Measurements from ENCODE around the gene LRMDA.

LRMDA gene

DNA sequence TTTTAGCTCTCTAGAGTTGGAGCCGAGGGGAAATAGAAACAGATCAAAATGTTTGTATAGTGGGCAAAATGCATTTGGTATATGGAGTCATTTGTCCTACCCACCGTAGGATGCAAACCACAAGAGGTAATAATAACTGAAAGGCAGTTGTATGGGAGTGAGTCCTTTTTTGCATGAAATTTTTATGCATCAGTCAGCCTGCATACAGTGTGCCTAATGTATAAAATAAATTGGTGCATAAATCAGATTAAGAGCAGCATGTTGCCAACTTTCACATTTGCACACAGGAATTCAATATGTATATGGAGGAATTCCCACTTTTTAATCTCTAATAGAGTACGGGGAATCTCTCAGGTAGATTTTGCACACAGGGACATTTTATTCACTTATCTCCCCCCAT, 262.8 kb downstream of the LRMDA start:
- no peaks in the 10 kb centered on the region for H3K9me3 ChIP-seq (ENCODE audit: insufficient read depth, low read length, severe bottlenecking)
- ATAC-seq (ENCODE audit: insufficient read depth, low read depth) (no peak), DNase-seq (no peak)
- H3K27me3 ChIP-seq (ENCODE audit: insufficient read depth, low read length, poor library complexity): peaks cover 3% of the 10 kb centered on the region
- H3K4me3 ChIP-seq (ENCODE audit: low read depth in 1 of 2, low read length in 2 of 2): no peak overlapping the region
- H4K20me1 ChIP-seq (ENCODE audit: insufficient read depth, low read length): no peaks in the 10 kb centered on the region
- no peak for TF ChIP-seq EZH2 (IDR thresholded peaks at IDR 0.05; ENCODE audit: borderline replicate concordance, low read depth, low read length, severe bottlenecking)
- TF ChIP-seq, protein P1, sequence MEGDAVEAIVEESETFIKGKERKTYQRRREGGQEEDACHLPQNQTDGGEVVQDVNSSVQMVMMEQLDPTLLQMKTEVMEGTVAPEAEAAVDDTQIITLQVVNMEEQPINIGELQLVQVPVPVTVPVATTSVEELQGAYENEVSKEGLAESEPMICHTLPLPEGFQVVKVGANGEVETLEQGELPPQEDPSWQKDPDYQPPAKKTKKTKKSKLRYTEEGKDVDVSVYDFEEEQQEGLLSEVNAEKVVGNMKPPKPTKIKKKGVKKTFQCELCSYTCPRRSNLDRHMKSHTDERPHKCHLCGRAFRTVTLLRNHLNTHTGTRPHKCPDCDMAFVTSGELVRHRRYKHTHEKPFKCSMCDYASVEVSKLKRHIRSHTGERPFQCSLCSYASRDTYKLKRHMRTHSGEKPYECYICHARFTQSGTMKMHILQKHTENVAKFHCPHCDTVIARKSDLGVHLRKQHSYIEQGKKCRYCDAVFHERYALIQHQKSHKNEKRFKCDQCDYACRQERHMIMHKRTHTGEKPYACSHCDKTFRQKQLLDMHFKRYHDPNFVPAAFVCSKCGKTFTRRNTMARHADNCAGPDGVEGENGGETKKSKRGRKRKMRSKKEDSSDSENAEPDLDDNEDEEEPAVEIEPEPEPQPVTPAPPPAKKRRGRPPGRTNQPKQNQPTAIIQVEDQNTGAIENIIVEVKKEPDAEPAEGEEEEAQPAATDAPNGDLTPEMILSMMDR (IDR thresholded peaks at IDR 0.05; ENCODE audit: borderline replicate concordance, extremely low read depth, low read length, poor library complexity, severe bottlenecking): no peak
- no peak overlapping the region for H3K27ac ChIP-seq (ENCODE audit: low read length)
- H3K79me2 ChIP-seq (ENCODE audit: insufficient read depth, low read length): no peaks in the 10 kb centered on the region
- no peaks in the 10 kb centered on the region for H3K4me1 ChIP-seq (ENCODE audit: insufficient read depth, low read length)
- H2AFZ ChIP-seq (ENCODE audit: low read depth, low read length): no peak overlapping the region
- no peak overlapping the region for H3K4me2 ChIP-seq (ENCODE audit: insufficient read depth, low read length)
- no peak overlapping the region for H3K9ac ChIP-seq (ENCODE audit: low read depth, low read length)
- no peaks in the 10 kb centered on the region for H3K36me3 ChIP-seq (ENCODE audit: insufficient read depth, low read length)

- Histone ChIP-seq H3K9ac (ENCODE audit: low read depth, low read length) (no peak overlapping the region), H3K4me1 (ENCODE audit: insufficient read depth, low read length) (no peaks in the 10 kb centered on the region), H3K4me3 (ENCODE audit: low read depth in 1 of 2, low read length in 2 of 2) (no peak overlapping the region), H3K79me2 (ENCODE audit: insufficient read depth, low read length) (no peaks in the 10 kb centered on the region), H3K27me3 (ENCODE audit: insufficient read depth, low read length, poor library complexity) (peaks cover 3% of the 10 kb centered on the region), H3K9me3 (ENCODE audit: insufficient read depth, low read length, severe bottlenecking) (no peaks in the 10 kb centered on the region), H3K27ac (ENCODE audit: low read length) (no peak overlapping the region), H4K20me1 (ENCODE audit: insufficient read depth, low read length) (no peaks in the 10 kb centered on the region), H2AFZ (ENCODE audit: low read depth, low read length) (no peak overlapping the region), H3K36me3 (ENCODE audit: insufficient read depth, low read length) (no peaks in the 10 kb centered on the region), H3K4me2 (ENCODE audit: insufficient read depth, low read length) (no peak overlapping the region)
- no peak for ATAC-seq (ENCODE audit: insufficient read depth, low read depth)
- no peak for DNase-seq
- TF ChIP-seq, protein P1 (IDR thresholded peaks at IDR 0.05; ENCODE audit: borderline replicate concordance, extremely low read depth, low read length, poor library complexity, severe bottlenecking): no peak
- TF ChIP-seq EZH2 (IDR thresholded peaks at IDR 0.05; ENCODE audit: borderline replicate concordance, low read depth, low read length, severe bottlenecking): no peak
These were observed 263.4 kb downstream of the LRMDA start for GRCh38 chr10:75694790-75695189.

DNA sequence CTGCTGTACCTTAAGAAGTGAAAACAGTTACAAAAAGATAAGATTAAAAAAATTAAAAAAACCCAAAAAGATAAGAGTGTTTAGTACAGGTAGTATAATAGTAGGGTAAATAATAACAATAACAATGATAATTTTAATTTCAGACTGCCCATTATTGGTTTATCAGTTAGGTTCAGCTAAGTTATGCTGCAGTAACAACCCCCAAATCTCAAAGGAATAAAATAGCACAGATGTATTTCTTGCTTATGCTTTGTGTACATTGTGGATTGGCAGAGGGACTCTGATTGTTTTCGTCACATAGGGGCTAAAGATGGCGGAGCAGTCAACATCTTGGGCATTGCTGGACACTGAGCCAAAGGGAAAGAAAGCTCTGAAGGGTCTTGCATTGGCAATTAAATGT, 264.6 kb downstream of the LRMDA start:
- Histone ChIP-seq H3K27ac (ENCODE audit: low read length) (no peak overlapping the region), H3K36me3 (ENCODE audit: insufficient read depth, low read length) (no peaks in the 10 kb centered on the region), H3K4me1 (ENCODE audit: insufficient read depth, low read length) (no peaks in the 10 kb centered on the region), H3K4me2 (ENCODE audit: insufficient read depth, low read length) (no peak overlapping the region), H3K9me3 (ENCODE audit: insufficient read depth, low read length, severe bottlenecking) (no peaks in the 10 kb centered on the region), H3K4me3 (ENCODE audit: low read depth in 1 of 2, low read length in 2 of 2) (no peak overlapping the region), H4K20me1 (ENCODE audit: insufficient read depth, low read length) (no peaks in the 10 kb centered on the region), H2AFZ (ENCODE audit: low read depth, low read length) (no peak overlapping the region), H3K27me3 (ENCODE audit: insufficient read depth, low read length, poor library complexity) (peaks cover 3% of the 10 kb centered on the region), H3K79me2 (ENCODE audit: insufficient read depth, low read length) (no peaks in the 10 kb centered on the region), H3K9ac (ENCODE audit: low read depth, low read length) (no peak overlapping the region)
- ATAC-seq (ENCODE audit: insufficient read depth, low read depth) (no peak), DNase-seq (no peak)
- TF ChIP-seq, protein P1 (IDR thresholded peaks at IDR 0.05; ENCODE audit: borderline replicate concordance, extremely low read depth, low read length, poor library complexity, severe bottlenecking): no peak

GRCh38 chr10:75696536-75696935, 265.1 kb downstream of the LRMDA start:
- ATAC-seq (ENCODE audit: insufficient read depth, low read depth): no peak
- Histone ChIP-seq H3K4me2 (ENCODE audit: insufficient read depth, low read length) (no peak overlapping the region), H2AFZ (ENCODE audit: low read depth, low read length) (no peak overlapping the region), H3K9me3 (ENCODE audit: insufficient read depth, low read length, severe bottlenecking) (no peaks in the 10 kb centered on the region), H3K27ac (ENCODE audit: low read length) (no peak overlapping the region), H3K27me3 (ENCODE audit: insufficient read depth, low read length, poor library complexity) (peaks cover 3% of the 10 kb centered on the region), H3K36me3 (ENCODE audit: insufficient read depth, low read length) (no peaks in the 10 kb centered on the region), H3K4me1 (ENCODE audit: insufficient read depth, low read length) (no peaks in the 10 kb centered on the region), H3K79me2 (ENCODE audit: insufficient read depth, low read length) (no peaks in the 10 kb centered on the region), H3K9ac (ENCODE audit: low read depth, low read length) (no peak overlapping the region), H4K20me1 (ENCODE audit: insufficient read depth, low read length) (no peaks in the 10 kb centered on the region), H3K4me3 (ENCODE audit: low read depth in 1 of 2, low read length in 2 of 2) (no peak overlapping the region)
- DNase-seq: no peak
- TF ChIP-seq, protein P1 (IDR thresholded peaks at IDR 0.05; ENCODE audit: borderline replicate concordance, extremely low read depth, low read length, poor library complexity, severe bottlenecking): no peak
- no peak for TF ChIP-seq EZH2 (IDR thresholded peaks at IDR 0.05; ENCODE audit: borderline replicate concordance, low read depth, low read length, severe bottlenecking)

Measured in DND-41 (cell line).